B cell (primary cell): ENCODE measurements around the gene GYPA.

ENCODE experiments used
- EZH2 ChIP-seq: IDR thresholded peaks from 2 replicates; pipeline ENCODE4 v1.6.1; 2012; ENCODE audit warnings: borderline replicate concordance, low read depth, mild to moderate bottlenecking, moderate library complexity, low read length; ENCODE audit not compliant: insufficient read depth, poor library complexity, severe bottlenecking
- TF ChIP-seq, protein P1 (sequence below): fragments of 200-600 bp; IDR thresholded peaks from one replicate; pipeline ENCODE4 v1.8.0; 2022; ENCODE audit warnings: antibody characterized with exemption, mild to moderate bottlenecking

DNA sequence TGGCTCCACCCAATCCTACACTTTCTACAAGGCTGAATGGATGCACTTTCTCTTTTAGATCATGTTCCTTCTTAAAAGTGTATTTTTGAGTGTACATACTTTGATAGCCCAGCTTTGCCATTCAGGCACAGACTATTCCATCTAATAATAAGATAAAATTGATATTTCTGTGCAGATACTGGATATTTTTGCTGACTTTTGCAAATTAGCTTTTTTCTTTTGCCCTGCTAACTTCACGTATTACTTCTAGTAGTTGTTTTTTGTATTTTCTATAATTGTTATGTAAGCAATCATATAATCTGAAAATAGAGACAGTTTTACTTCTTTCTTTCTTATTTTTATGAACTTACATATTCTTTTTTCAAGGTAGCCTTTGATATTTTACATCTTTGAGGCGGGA is 13.5 kb upstream of the GYPA start:
- TF ChIP-seq, protein P1, sequence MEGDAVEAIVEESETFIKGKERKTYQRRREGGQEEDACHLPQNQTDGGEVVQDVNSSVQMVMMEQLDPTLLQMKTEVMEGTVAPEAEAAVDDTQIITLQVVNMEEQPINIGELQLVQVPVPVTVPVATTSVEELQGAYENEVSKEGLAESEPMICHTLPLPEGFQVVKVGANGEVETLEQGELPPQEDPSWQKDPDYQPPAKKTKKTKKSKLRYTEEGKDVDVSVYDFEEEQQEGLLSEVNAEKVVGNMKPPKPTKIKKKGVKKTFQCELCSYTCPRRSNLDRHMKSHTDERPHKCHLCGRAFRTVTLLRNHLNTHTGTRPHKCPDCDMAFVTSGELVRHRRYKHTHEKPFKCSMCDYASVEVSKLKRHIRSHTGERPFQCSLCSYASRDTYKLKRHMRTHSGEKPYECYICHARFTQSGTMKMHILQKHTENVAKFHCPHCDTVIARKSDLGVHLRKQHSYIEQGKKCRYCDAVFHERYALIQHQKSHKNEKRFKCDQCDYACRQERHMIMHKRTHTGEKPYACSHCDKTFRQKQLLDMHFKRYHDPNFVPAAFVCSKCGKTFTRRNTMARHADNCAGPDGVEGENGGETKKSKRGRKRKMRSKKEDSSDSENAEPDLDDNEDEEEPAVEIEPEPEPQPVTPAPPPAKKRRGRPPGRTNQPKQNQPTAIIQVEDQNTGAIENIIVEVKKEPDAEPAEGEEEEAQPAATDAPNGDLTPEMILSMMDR, result no peak
- TF ChIP-seq EZH2, result no peak
